Fibroblast of gingiva (primary cell): ENCODE results near the gene ISYNA1.

ENCODE experiments used
- DNase-seq: peaks from one replicate; pipeline ENCODE4 v3.0.0-alpha.2; 2011; ENCODE audit warnings: low read depth

The ISYNA1 gene

DNA sequence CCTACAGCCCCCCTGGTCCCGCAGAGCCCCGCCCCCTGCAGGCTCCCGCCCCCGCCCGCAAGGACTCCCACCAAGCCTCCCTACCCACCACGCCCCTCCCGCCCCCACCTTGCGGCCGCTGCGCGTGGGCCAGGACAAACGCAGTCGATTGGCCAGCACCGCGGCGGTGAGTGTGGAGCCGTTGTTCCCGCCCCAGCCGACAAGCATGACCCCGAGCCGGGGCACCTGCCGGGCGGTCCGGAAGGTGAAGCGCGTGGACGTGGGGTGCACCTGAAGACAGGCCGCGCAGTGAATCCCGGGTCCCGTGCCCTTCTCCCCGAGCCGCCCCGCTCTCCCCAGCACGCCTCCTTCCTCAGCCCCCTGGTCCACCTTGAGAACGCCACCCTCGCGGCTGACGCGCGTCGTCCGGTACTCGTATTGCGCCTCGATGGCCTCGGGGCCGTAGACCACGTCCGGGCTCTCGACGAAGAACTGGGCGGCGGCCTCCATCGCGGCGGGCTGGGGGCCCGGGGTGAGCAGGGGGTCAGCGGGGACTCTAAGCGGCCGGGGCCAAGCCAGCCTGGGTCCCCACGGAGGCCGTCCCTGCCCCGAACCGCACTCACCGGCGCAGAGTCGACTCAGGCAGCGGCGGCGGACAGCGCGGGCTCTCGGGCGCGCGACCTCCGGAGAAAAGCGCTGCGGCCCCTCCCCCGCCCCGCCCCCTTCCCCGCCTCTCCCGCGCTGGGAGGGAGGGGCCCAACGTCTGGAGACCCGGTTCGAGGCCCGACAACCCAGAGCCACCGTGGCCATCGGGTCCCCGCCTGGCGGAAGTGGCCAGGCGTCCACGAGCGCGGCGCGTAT is at the start of gene ISYNA1:
ISYNA1 (minus strand) TSS at position 643 of the 840 bp plus-strand sequence; CDS start at position 489, 154 bp downstream.
- DNase-seq: no peak

DNA sequence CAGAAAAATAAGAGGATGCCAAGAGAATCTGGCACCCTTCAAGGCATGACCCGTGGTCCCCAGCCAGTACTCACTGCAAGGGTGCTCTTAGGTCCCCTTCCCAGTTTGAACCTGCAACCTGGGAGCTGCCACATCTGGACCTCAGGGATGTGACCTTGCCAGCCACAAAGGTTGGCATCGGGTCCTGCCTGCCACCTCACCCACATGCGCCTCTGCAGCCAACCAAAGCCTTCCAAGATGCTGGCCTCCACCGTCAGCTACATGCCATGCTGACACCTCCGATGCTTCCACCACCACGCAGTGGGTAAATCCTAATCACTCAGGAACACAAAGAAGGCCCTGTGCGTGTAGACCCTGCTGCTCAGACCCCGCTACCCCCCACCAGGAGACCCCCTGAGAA is 48.8 kb upstream of the ISYNA1 start:
- no peak for DNase-seq

DNA sequence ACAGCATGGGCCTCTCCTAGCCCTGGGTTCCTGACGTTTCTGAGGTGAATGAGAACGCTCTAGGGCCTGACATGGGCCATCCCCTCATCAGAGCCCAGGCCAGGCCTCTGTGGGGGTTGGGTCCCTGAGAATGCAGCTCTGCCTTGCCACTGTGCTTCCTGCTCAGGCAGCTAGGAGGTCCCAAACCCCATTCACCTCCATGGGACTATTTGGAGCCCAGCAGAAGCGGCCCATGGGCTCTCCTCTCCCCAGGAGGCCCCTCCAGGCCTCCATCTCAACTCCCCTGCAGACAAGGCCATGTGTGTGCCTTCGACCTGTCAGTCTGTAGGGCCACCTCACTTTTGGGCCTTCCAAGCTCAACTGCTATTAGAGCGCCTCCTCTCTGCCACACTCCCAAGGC is 47.1 kb upstream of the ISYNA1 start:
- DNase-seq: no peak

DNA sequence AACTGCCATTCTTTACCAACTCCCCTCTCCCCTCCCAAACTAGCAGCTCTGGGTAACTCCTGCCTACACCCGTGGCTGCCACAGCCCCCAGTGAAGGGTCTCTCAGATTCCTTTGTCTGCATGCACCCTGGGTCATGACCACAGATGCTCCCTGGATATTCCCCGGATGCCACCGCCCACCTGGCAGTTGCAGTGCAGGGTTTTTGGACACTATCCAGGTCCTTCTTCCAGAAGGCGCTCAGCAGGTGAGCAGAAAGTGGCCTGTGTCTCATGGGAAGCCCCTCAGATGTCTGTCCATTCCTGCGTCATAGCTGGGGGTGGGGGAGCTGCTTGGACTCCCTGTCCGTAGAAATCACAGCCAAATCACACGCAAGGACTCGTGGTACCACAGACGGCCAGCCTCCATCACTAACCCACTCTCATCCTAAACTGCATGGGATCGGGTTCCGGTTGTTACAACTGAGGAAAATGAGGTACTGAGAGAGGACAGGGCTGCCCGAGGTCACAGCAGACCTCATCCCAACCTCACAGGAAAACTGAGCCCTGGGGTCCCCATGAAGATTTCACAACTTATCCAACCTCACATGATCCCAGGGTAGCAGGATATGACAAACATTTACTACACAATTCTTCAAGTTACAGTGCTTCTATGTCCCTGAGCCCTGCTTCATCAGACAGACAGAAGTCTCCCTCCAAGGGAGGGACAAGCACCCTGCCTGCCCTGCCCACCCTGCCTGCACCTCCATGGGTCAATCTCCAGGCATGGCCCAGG is 45.4 kb upstream of the ISYNA1 start:
- DNase-seq: no peak

DNA sequence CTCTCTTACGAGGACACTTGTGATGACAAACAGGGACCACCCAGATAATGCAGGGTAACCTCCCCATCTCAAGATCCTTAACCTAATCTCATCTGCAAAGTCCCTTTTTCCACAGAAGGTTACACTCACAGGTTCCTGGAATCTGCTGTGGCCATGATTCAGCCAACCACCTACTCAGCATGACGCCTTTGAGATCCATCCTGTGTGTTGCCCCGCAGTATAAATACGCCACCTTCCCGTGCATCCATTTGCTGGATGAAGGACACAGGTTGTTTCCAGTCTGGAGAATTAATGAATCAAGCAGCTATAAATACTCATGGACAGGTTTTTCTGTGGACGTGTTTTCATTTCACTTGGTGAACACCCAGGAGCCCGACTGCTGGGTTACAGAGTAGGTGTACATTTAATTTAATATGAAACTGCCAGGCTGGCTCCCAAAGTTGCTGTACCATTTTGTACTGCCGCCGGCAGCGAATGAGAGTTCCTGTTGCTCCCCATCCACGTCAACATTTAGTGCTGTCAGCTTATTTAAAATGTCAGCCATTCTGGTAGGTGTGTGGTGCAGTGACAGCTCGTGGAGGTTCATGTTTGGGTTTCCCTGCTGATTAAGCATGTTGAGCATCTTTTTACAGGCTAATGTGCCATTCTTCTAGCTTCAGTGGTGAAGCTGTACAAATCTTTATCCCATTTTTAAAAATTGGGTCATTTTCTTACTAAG is 43.7 kb upstream of the ISYNA1 start:
- DNase-seq: no peak

DNA sequence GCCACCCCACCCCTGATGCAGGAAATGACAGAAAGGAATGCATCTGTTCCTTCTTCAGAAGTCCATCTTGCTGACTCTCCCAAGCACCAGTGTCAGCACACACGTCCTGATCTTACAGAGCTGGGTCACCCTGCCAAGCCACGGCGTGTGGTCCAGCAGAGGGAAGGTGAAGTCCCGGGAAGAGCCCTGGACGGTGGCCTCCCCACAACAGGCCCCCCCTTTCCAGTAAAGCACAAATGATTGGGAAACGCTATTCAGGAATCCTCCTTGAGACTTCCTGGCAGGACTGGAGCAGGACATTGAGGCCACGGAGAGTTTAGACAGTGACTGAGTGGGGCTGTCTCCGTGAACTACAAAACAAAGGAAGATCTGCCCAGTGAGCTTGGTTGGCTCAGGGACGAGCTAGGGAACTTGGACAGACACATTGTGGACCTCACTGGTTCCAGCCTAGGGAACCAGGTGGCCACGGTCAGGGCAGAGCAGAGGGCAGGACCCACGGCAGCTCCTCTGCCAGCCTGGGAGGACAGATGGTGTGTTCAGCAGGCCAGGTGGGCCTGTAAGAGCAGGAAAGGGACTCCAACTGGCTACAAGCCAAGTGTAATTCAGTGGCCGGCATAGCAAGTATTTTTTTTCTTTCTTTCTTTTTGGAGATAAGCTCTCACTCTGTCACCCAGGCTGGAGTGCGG is 42.2 kb upstream of the ISYNA1 start:
- peak; percentile 96 for DNase-seq

DNA sequence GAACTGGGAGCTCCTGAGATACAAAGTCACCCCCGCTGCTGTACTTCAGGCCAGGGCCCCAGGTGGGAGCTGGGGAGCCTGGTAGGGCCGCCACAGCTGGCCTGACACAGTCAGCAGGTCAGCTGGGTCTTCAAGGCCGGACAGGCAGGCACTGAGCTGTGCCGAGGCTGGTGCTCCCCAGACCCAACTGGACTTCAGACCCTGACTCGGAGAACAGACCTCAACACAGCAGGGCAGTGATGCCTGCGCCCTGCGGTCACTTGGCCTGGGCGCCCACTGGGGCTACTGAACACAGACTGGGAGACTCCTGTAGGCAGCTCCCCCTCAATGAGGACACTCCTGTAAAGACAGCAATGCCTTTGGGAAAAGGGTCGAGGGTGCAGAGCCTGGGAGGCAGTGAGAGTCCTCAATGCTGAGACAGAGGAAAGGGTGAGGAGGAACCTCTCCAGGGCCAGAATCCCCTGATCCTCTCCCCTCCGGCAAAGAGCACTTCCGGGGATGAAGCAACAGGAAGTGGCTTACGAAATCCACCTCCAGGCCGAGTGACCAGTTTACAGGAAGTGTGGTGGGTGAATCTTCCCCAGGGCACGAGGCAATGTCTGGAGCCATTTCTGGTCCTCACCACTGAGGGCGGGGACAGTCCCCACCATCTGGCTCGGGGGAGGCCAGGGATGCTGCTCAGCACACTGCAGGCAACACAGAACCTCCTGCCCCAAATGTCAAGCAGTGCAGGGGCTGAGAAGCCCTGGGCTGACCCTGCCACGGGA is 40.8 kb upstream of the ISYNA1 start:
- peak; percentile 92 for DNase-seq

DNA sequence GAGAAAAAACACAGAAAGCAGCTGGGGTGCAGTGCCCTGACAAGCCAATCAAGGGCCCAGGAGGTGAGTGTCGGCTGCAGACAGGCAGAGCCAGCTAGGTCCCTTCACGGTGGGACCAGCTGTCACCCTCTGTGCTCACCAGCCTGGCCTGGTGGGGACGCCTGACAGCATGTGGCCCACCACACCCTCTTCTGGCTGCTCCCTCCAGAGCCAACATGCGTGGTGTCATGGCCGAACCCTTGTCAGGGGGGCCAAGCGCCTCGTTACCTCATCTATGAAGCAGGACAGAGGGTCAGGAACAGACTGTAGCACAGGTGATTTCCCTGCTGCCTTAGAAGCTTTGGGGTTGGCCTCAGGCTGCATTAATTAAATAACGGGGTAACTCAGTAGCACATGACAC is 40.0 kb upstream of the ISYNA1 start:
- DNase-seq: no peak

DNA sequence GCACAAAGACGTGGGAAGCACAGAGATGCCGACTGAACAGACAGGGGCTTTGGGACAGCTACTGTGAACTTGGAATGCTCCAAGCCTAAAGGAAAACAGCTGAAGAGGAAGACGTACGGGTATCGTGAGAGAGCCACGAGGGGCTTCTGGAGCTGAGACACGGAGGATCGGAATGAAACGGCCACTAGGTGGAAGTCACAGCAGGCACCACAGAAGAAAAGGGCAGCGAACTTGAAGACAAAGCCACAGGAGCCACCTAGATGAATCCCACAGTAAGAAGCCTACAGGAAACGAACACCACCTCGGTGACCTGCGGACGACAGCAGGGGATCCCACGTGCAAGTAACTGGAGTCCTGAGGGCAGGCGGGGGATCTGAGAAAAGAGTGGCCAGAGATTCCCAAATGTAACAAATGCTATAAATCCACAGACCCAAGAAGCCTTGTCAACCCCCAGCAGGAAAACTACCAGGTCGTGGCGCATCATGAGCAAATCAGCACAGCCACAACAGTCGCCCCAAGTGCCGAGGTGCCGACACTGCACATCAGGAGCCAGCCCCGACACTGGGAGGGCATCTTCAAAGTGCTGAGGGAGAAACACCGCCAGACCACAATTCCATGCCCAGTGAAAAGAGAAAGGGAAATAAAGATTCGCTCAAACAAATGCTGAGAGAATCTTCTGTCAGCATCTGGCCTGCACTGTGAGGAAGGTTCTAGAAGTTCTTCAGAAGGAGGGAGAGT is 39.3 kb upstream of the ISYNA1 start:
- no peak for DNase-seq

DNA sequence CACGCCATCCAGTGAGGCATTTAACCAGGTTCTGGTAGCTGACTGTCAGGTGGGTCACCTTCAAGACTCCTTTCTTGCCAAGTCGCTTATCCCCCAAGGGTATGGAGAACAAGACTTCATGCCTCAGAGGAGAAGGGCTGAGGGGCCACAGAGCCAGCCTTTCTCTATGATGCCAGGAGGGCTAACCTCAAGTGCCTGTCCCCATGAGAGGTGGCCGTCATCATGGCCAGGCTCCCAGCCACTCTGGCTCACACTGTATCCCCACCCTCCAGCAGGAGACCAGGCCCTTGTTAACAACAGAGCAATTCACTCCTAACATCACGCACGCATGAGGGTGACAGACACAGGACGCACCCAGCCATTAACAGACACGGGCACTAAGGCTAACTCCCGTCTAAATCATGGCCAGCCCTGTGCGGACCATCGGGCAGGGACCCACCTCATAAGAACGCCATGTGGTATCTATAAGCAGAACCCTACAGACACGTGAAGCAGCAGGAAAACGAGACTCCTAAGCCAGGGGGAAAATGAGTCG is 38.6 kb upstream of the ISYNA1 start:
- DNase-seq: no peak

DNA sequence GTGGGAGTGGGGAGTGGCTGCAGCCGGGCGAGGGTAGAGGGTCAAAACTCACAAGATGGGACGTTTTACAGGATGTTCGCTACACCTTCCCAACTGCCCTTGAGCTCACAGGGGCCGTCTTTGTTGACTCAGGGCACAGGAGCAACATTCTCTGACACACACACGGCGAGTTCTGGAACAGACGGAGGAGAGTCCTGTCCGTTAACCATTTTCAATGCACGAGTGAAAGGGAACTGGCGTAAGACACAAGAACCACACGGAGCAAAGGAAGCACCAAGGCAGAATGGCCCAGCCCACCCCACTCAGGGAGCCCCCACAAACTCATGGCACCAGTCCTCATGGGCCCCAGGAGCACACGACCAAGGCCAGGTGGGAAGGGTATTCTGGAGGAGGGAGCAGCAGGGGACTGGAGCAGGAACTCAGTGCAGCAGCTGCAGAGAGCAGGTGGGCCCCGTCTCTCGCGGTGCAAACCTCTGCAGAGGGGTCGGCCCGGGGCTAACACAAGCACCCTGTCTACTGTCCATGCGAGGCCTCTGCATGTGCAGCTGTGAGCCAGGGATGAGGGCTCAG is 37.9 kb upstream of the ISYNA1 start:
- DNase-seq: no peak

DNA sequence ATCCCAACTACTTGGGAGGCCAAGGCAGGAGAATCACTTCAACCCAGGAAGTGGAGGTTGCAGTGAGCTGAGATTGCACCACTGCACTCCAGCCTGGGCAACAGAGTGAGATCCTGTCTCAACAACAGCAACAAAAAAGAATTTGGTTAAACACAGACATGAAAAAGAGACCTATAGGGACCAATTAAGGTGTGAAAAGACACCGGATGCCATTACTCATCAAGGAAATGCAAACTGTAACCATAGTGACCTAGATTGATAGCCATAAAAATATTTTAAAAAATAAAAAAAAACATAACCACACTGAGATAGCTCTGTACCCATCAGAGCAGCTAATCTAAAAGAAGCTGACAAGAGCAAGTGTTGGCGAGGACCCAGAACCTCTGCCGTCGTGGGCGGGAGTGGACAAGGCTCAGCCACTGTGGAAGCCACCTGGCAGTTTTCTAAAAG is 37.1 kb upstream of the ISYNA1 start:
- no peak for DNase-seq

DNA sequence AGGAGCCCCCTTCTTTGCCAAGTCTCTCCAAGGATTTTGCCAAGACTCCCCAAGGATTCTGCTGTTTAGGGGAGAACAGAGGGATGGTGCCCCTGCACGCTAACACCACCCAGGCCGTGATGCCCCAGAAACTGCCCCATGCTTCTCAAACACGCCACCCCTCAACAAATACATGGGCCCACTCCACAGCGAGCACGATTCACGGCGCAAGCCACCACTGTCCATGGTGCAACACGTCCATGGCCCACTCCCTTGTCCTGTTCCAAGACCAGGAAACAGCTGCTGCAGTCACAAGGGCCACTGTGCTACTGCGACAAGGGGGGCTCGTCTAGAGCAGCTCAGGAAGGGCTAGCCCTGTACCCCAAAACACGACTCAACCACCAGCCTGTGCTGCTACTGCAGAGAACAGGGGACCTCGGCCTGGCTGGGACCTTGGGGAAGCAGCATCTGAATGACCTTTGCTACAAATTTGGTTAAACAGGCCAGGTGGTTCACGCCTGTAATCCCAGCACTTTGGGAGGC is 36.5 kb upstream of the ISYNA1 start:
- no peak for DNase-seq

DNA sequence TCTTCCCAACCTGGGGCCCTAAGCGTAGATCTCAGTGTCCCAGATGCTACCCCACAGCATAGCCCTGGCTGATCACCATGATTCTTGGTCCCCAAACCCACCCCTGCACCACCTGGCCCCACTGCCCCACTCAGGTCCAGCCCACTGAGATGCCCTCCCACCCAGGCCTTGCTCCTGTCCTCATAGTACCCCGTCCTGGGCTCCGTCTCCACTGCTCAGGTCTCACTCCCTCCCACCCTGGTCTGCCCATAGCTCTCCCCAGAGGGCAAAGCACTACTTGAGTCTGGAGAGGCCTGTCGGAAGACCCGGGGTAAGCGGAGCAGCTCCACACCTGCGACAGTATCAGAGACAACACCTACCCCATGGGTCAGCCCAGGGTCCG is 35.8 kb upstream of the ISYNA1 start:
- no peak for DNase-seq

DNA sequence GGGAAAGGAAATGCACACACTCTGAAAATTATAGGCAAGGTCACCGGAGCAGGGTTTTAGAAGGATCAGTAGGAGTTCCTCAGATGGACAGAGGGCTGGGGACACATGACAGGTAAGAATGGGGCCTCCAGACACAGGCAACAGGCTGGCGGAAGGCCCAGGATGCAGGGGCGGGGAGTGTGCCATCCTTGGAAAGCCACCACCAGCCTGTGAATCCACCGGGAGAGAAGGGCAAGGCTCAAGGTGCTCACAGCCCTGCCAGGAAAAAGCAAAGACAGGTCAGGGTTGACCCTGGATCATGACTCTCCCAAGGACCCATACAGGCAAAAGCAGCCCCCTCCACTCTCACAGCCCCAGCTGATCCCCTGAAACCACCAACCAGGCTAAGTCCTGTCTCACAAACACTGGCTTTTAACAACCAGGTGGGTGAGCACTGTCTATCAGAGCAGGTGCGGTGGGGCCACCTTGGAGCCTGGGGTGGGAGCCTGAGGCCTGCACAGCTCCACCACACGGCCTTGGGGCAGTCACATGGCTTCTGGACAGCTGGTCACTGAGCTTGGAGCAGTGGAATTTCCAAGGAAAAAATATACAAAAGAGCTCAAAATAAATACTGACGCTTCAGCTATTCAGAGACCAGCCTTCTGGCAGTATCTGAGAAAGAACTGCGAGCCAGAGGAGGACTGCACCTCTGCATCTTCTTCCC is 35.2 kb upstream of the ISYNA1 start:
- no peak for DNase-seq

DNA sequence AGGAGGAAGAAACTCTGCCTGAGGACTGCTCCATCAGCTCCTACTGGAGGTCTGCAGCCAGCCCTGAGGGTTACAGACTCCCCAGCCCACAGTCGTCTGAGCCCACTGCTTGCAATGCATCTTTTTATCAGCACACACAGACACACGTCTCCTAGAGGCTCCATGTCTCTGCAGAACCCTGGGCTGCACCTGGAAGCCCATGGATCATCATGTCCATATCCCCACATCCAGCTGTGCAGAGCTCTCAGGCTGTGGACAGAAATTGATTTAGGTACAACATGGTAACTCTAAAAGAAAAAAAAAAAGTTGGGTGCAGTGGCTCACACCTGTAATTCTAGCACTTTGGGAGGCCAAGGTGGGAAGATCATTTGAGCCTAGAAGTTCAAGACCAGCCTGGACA is 32.9 kb upstream of the ISYNA1 start:
- no peak for DNase-seq

DNA sequence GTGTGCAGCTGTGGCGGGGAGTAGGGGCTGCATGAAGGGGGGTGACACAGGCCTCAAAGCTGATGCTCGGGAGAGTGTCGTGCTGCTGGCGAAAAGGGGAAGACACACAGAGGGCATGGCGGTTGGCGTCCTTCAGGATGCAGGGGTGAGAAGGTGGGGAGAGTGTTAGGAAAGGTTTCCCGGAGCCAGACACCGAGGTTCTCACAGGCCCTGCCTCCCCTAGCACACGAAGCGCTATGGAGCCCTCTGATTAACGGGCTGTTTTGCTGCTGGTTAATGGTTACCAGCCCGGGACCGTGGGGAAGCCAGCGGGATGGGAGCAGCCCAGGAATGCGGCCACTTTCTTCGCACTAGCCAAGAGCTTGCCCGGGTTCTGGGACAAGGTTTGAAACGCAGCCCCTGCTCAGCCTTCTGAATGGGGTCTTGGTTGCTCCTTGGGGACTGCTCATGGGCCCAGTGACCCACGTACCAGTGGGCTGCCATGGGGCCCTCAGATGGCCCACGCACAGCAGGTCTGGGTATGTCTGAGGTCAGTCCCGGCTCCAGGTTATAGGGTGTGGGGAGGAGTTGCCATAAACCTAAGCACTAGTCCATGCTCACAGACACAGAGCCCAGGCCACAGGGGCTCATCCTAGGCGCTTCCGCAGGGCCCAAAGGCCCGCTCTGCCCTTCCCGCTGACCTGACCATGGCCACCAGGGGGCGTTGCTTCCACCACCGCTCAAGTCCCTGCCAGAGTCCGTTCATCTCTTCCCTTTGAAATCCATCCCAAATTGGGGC is 31.3 kb upstream of the ISYNA1 start:
- peak; percentile 63 for DNase-seq

DNA sequence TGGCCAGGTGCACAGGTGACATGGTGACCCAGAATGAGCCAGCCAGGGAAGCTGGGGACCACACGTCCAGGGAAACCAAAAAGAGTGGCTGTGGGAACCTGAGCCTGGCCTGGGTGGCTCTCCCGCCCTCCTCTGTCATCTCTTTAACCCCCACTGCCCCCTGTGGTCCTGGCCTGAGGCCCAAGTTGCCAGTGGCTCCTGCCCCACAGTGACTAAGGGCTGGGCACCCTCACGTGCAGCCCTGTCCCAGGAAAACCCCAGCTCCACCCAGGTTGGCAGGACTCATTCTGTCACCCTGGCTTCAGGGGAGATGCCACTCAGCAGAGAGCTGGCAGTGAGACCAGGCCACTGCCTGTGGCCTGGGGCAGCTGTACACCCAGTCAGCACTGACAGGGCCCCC is 30.6 kb upstream of the ISYNA1 start:
- DNase-seq: no peak
